Measurements from ENCODE around the gene SCN1B.

DNA sequence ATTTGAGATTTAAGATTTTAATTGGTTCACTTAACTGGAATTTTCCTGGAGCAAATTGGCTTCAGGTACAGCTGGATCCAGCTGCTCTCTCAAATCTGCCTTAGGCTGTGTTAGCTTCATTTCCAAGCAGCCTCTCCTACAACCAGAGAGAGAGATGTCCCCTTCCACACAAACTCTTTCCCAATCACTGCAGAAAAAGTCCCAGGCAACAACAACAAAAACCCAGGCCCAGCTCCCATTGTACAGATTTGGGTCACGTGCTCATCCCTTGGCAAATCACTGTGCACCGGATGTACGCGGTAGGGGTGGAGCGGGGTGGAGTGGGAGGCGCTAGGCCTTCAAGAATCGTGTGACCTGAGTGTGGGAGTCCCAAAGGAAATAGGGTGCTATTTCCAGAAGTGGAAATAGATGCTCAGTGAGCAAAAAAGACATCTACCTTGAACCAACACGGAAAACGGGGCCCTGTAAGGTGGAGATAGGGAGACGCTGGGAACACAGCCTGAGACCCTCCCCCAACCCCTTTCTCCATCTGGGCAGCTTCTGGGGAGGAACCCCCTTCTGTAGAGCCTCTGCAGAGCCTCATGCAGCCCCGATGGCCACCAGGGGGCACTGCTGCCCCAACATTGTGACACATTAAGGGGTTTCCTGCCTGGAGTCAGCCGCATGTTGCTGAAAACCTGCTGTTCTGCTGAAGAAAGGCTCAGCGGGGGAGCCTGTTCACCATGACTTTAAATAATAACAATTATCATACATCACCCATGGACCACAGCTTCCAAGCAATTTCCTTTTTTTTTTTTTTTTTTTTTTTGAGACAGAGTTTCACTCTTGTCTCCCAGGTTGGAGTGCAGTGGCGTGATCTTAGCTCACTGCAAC is 36.7 kb downstream of the SCN1B start:
- TF ChIP-seq NFYB (CRISPR knock-in tag; conservative IDR thresholded peaks at IDR 0.05; ENCODE audit: low read depth) (peak; percentile 54; the same call in 1 of the 2 replicates), ZBTB21 (CRISPR knock-in tag; IDR thresholded peaks at IDR 0.05; ENCODE audit: borderline replicate concordance) (no peak), GRHL2 (CRISPR knock-in tag; IDR thresholded peaks at IDR 0.05; ENCODE audit: insufficient replicate concordance, severe bottlenecking) (no peak), FOXJ3 (CRISPR knock-in tag; IDR thresholded peaks at IDR 0.05; ENCODE audit: borderline replicate concordance) (no peak), ZNF121 (CRISPR knock-in tag; IDR thresholded peaks at IDR 0.05) (no peak), JUN (CRISPR knock-in tag; IDR thresholded peaks at IDR 0.05) (no peak), MXD4 (CRISPR knock-in tag; IDR thresholded peaks at IDR 0.05; ENCODE audit: borderline replicate concordance) (no peak), NFE2L1 (CRISPR knock-in tag; IDR thresholded peaks at IDR 0.05) (no peak), TCF7 (CRISPR knock-in tag; IDR thresholded peaks at IDR 0.05; ENCODE audit: low read depth) (no peak), ESRRA (CRISPR knock-in tag; IDR thresholded peaks at IDR 0.05; ENCODE audit: borderline replicate concordance) (no peak)
- TF ChIP-seq, protein P1, sequence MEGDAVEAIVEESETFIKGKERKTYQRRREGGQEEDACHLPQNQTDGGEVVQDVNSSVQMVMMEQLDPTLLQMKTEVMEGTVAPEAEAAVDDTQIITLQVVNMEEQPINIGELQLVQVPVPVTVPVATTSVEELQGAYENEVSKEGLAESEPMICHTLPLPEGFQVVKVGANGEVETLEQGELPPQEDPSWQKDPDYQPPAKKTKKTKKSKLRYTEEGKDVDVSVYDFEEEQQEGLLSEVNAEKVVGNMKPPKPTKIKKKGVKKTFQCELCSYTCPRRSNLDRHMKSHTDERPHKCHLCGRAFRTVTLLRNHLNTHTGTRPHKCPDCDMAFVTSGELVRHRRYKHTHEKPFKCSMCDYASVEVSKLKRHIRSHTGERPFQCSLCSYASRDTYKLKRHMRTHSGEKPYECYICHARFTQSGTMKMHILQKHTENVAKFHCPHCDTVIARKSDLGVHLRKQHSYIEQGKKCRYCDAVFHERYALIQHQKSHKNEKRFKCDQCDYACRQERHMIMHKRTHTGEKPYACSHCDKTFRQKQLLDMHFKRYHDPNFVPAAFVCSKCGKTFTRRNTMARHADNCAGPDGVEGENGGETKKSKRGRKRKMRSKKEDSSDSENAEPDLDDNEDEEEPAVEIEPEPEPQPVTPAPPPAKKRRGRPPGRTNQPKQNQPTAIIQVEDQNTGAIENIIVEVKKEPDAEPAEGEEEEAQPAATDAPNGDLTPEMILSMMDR (IDR thresholded peaks at IDR 0.05) = peak; percentile 92
- TF ChIP-seq, protein P2, sequence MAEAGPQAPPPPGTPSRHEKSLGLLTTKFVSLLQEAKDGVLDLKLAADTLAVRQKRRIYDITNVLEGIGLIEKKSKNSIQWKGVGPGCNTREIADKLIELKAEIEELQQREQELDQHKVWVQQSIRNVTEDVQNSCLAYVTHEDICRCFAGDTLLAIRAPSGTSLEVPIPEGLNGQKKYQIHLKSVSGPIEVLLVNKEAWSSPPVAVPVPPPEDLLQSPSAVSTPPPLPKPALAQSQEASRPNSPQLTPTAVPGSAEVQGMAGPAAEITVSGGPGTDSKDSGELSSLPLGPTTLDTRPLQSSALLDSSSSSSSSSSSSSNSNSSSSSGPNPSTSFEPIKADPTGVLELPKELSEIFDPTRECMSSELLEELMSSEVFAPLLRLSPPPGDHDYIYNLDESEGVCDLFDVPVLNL (CRISPR knock-in tag; IDR thresholded peaks at IDR 0.05; ENCODE audit: borderline replicate concordance, low read depth) = no peak
- TF ChIP-seq, protein P3, sequence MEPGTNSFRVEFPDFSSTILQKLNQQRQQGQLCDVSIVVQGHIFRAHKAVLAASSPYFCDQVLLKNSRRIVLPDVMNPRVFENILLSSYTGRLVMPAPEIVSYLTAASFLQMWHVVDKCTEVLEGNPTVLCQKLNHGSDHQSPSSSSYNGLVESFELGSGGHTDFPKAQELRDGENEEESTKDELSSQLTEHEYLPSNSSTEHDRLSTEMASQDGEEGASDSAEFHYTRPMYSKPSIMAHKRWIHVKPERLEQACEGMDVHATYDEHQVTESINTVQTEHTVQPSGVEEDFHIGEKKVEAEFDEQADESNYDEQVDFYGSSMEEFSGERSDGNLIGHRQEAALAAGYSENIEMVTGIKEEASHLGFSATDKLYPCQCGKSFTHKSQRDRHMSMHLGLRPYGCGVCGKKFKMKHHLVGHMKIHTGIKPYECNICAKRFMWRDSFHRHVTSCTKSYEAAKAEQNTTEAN (CRISPR knock-in tag; IDR thresholded peaks at IDR 0.05) = no peak
- TF ChIP-seq, protein P4, sequence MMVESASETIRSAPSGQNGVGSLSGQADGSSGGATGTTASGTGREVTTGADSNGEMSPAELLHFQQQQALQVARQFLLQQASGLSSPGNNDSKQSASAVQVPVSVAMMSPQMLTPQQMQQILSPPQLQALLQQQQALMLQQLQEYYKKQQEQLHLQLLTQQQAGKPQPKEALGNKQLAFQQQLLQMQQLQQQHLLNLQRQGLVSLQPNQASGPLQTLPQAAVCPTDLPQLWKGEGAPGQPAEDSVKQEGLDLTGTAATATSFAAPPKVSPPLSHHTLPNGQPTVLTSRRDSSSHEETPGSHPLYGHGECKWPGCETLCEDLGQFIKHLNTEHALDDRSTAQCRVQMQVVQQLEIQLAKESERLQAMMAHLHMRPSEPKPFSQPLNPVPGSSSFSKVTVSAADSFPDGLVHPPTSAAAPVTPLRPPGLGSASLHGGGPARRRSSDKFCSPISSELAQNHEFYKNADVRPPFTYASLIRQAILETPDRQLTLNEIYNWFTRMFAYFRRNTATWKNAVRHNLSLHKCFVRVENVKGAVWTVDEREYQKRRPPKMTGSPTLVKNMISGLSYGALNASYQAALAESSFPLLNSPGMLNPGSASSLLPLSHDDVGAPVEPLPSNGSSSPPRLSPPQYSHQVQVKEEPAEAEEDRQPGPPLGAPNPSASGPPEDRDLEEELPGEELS (CRISPR knock-in tag; IDR thresholded peaks at IDR 0.05) = no peak
